ENCODE data around the gene TMEM185B. TPM values are rescaled to one million over a fixed set of nuclear protein-coding genes. Genes with fewer than 3 reads are reported as not detected.

TMEM185B gene
- total and polyA plus RNA-seq, 2 of the 4 experiments (the other 2 are of a cell fraction): 17.7 to 26.1 TPM

DNA sequence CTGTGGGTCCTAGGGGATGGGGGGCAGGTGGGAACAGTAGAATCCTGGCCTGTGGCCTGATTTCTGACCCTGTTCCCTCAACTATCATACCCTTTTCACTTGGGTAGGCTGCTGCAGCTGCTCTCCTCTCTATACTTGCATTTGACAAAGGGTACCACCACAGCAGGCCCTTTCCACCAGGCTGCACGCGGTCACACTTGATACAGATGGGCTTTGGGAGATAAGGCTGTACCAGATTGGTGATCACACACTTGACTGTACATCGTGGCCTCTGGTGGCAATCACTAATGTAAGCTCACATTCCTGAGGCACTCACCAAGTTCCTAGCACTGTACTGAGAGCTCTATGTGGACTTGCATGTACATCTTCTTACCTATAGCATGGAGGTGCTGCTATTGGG lies 27.9 kb upstream of the TMEM185B start:
- 80% methylated on average over 2 of the region's 3 CpGs; no CpG with 5 or more reads in 1 of the 2 experiments for WGBS, 2 experiments (ENCODE audit: extremely low coverage in 2 of 2, insufficient read length in 1 of 2)
- H3K14ac ChIP-seq (replicated peaks; ENCODE audit: low read depth, low read length): no peak overlapping the region
- in situ Hi-C loops (cut with MboI; ENCODE audit: low sequenced_read_pairs) (no loop called here), dilution Hi-C loops (cut with HindIII; ENCODE audit: low sequenced_read_pairs, unreplicated experiment) (no loop called here), intact Hi-C loops (cut with micrococcal nuclease) (loop anchor here (5.0 kb wide), 1 partner anchor 426 kb away; no protein-coding TSS in a partner anchor)
- no peak overlapping the region for H4K8ac ChIP-seq (ENCODE audit: low read depth in 2 of 2, low read length in 2 of 2)
- peaks cover 27% of the 10 kb centered on the region for H4K20me1 ChIP-seq (ENCODE audit: insufficient read depth, low read length)
- no peak overlapping the region for H3K23ac ChIP-seq (ENCODE audit: low read depth, low read length)
- no peak overlapping the region for H4K5ac ChIP-seq (ENCODE audit: low read depth, low read length)
- no peak overlapping the region for H2BK20ac ChIP-seq (ENCODE audit: low read depth, low read length)
- peaks cover 11% of the 10 kb centered on the region; the same call in 1 of the 2 replicates for H3K27me3 ChIP-seq (ENCODE audit: control insufficient read depth, insufficient read depth, low read length)
- H3K4me1 ChIP-seq (ENCODE audit: control insufficient read depth, insufficient read depth, low read length): peaks cover 5% of the 10 kb centered on the region; the same call in 1 of the 2 replicates
- H4K91ac ChIP-seq (ENCODE audit: insufficient read depth, low read depth, low read length): no peak overlapping the region
- no TSS peak for BruUV-seq (replicated peaks)
- no peak overlapping the region for H2AK5ac ChIP-seq (ENCODE audit: low read depth, low read length)
- H2BK5ac ChIP-seq (ENCODE audit: low read depth, low read length, poor library complexity, severe bottlenecking): no peak overlapping the region
- no peak overlapping the region for H3K9ac ChIP-seq (ENCODE audit: low read depth, low read length)
- CTCF ChIA-PET: no interaction called here
- no peak overlapping the region for H2AK9ac ChIP-seq (replicated peaks; ENCODE audit: low read depth, low read length, poor library complexity)
- H3K27ac ChIP-seq (ENCODE audit: insufficient read depth, low read length): no peak overlapping the region
- H2BK15ac ChIP-seq (ENCODE audit: low read depth, low read length): no peak overlapping the region
- TF ChIP-seq CEBPB (IDR thresholded peaks at IDR 0.05; ENCODE audit: low read depth, low read length): no peak
- no peak for TF ChIP-seq RAD21 (IDR thresholded peaks at IDR 0.05; ENCODE audit: low read length)
- TF ChIP-seq POLR2A (IDR thresholded peaks at IDR 0.05; ENCODE audit: low read depth, low read length): no peak
- TF ChIP-seq MXI1 (IDR thresholded peaks at IDR 0.05; ENCODE audit: borderline replicate concordance, low read depth, low read length): no peak
- TF ChIP-seq NFE2L2 (IDR thresholded peaks at IDR 0.05; ENCODE audit: low read depth, low read length): no peak
- TF ChIP-seq, protein P1, sequence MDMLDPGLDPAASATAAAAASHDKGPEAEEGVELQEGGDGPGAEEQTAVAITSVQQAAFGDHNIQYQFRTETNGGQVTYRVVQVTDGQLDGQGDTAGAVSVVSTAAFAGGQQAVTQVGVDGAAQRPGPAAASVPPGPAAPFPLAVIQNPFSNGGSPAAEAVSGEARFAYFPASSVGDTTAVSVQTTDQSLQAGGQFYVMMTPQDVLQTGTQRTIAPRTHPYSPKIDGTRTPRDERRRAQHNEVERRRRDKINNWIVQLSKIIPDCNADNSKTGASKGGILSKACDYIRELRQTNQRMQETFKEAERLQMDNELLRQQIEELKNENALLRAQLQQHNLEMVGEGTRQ (IDR thresholded peaks at IDR 0.05; ENCODE audit: low read depth, low read length): no peak
- no peak for TF ChIP-seq RFX5 (IDR thresholded peaks at IDR 0.05; ENCODE audit: low read depth, low read length)
- TF ChIP-seq BHLHE40 (IDR thresholded peaks at IDR 0.05; ENCODE audit: low read depth, low read length): no peak
- TF ChIP-seq FOS (IDR thresholded peaks at IDR 0.05; ENCODE audit: low read depth, low read length): no peak
- TF ChIP-seq, protein P2, sequence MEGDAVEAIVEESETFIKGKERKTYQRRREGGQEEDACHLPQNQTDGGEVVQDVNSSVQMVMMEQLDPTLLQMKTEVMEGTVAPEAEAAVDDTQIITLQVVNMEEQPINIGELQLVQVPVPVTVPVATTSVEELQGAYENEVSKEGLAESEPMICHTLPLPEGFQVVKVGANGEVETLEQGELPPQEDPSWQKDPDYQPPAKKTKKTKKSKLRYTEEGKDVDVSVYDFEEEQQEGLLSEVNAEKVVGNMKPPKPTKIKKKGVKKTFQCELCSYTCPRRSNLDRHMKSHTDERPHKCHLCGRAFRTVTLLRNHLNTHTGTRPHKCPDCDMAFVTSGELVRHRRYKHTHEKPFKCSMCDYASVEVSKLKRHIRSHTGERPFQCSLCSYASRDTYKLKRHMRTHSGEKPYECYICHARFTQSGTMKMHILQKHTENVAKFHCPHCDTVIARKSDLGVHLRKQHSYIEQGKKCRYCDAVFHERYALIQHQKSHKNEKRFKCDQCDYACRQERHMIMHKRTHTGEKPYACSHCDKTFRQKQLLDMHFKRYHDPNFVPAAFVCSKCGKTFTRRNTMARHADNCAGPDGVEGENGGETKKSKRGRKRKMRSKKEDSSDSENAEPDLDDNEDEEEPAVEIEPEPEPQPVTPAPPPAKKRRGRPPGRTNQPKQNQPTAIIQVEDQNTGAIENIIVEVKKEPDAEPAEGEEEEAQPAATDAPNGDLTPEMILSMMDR (conservative IDR thresholded peaks at IDR 0.05; ENCODE audit: low read depth, low read length): no peak
- TF ChIP-seq RCOR1 (IDR thresholded peaks at IDR 0.05; ENCODE audit: insufficient replicate concordance, low read length): no peak
- TF ChIP-seq MAZ (IDR thresholded peaks at IDR 0.05; ENCODE audit: borderline replicate concordance, low read depth, low read length): no peak
- TF ChIP-seq SMC3 (IDR thresholded peaks at IDR 0.05; ENCODE audit: low read depth, low read length): no peak
- TF ChIP-seq, protein P3, sequence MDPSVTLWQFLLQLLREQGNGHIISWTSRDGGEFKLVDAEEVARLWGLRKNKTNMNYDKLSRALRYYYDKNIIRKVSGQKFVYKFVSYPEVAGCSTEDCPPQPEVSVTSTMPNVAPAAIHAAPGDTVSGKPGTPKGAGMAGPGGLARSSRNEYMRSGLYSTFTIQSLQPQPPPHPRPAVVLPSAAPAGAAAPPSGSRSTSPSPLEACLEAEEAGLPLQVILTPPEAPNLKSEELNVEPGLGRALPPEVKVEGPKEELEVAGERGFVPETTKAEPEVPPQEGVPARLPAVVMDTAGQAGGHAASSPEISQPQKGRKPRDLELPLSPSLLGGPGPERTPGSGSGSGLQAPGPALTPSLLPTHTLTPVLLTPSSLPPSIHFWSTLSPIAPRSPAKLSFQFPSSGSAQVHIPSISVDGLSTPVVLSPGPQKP (IDR thresholded peaks at IDR 0.05; ENCODE audit: borderline replicate concordance, low read depth, low read length): no peak
- no peak for TF ChIP-seq MAFK (IDR thresholded peaks at IDR 0.05; ENCODE audit: low read depth, low read length)
- no peak for TF ChIP-seq CHD1 (IDR thresholded peaks at IDR 0.05; ENCODE audit: low read depth, low read length)
- no peak overlapping the region for H3K4ac ChIP-seq (ENCODE audit: low read depth, low read length)
- H3K79me1 ChIP-seq (ENCODE audit: low read depth in 1 of 2, low read length in 2 of 2): peaks cover 4 to 28% of the 10 kb centered on the region in 2 experiments
- ATAC-seq (ENCODE audit: low read depth) (no peak), DNase-seq (no peak)
- no peak overlapping the region for H3K4me3 ChIP-seq (ENCODE audit: insufficient read depth, low read depth, low read length)
- H3K36me3 ChIP-seq (ENCODE audit: control insufficient read depth, insufficient read depth, low read length): no peaks in the 10 kb centered on the region
- H3K56ac ChIP-seq (ENCODE audit: extremely low read depth, insufficient read depth, low read length): no peak overlapping the region
- H3K4me2 ChIP-seq (ENCODE audit: low read depth, low read length): no peak overlapping the region
- H3K18ac ChIP-seq (ENCODE audit: low read depth, low read length): no peak overlapping the region
- no peaks in the 10 kb centered on the region for H3K9me3 ChIP-seq (ENCODE audit: control insufficient read depth, insufficient read depth, low read length)
- H3K9me1 ChIP-seq (ENCODE audit: insufficient read depth, low read length): peaks cover 8% of the 10 kb centered on the region; the same call in 1 of the 2 replicates
- no peak overlapping the region for H2BK120ac ChIP-seq (ENCODE audit: low read depth, low read length)
- POLR2A ChIA-PET (ENCODE audit: unreplicated experiment): no interaction called here
- no peak overlapping the region for H2AFZ ChIP-seq (replicated peaks; ENCODE audit: low read length, poor library complexity)

Data from IMR-90 (cell line).